Naive thymus-derived CD4-positive, alpha-beta T cell (primary cell): ENCODE measurements around the gene DPT. TPM values are rescaled to one million over a fixed set of nuclear protein-coding genes. Genes with fewer than 3 reads are reported as not detected.

Experiments
- ATAC-seq: fragments of 150-1000 bp; cut with Tn5 transposase; 2 replicates; pipeline ENCODE4 v1.10.0; 2021; ENCODE audit warnings: mild to moderate bottlenecking, moderate library complexity
- CTCF ChIA-PET: fragments of 350-600 bp; sonication (Branson Sonifier 250); formaldehyde crosslinking; loops from one replicate; lab custom pipeline; 2021; ENCODE audit warnings: antibody characterized with exemption; lab: Charles Lee
- POLR2A ChIA-PET: fragments of 350-600 bp; sonication (Branson Sonifier 250); formaldehyde crosslinking; loops from one replicate; lab custom pipeline; 2021; ENCODE audit warnings: antibody characterized with exemption, inconsistent platforms; lab: Charles Lee
- DNase-seq, 9 donors: peaks; one replicate each; pipeline versions ENCODE4 v3.0.0 to v3.0.0-alpha.2; 2020 to 2022; ENCODE audit warnings: mixed read lengths in 1 of 9
- H3K27ac ChIP-seq: one replicate; pipeline ENCODE4 v1.7.0; 2013; ENCODE audit warnings: mild to moderate bottlenecking, low read depth, low read length, moderate library complexity
- H3K27me3 ChIP-seq, 2 donors: one replicate each; pipeline ENCODE4 v1.7.0; 2013; ENCODE audit warnings: low read length in 2 of 2, mild to moderate bottlenecking in 2 of 2, moderate library complexity in 2 of 2; ENCODE audit not compliant: control insufficient read depth in 2 of 2, insufficient read depth in 2 of 2
- H3K36me3 ChIP-seq, 3 experiments: 1 replicate in 2 of 3; 2 replicates in 1 of 3; pipeline ENCODE4 v1.7.0; 2013; ENCODE audit warnings: low read length in 3 of 3, mild to moderate bottlenecking in 3 of 3, moderate library complexity in 1 of 3; ENCODE audit not compliant: insufficient read depth in 3 of 3, control insufficient read depth in 2 of 3
- H3K4me1 ChIP-seq, 2 donors: one replicate each; pipeline ENCODE4 v1.7.0; 2013; ENCODE audit warnings: low read length in 2 of 2, mild to moderate bottlenecking in 2 of 2, moderate library complexity in 1 of 2; ENCODE audit not compliant: control insufficient read depth in 2 of 2, insufficient read depth in 2 of 2
- H3K4me3 ChIP-seq: 2 replicates; pipeline ENCODE4 v1.7.0; 2013; ENCODE audit warnings: mild to moderate bottlenecking, low read length
- H3K9me3 ChIP-seq, 3 experiments: 1 replicate in 2 of 3; 2 replicates in 1 of 3; pipeline ENCODE4 v1.7.0; 2013; ENCODE audit warnings: low read length in 3 of 3; ENCODE audit not compliant: control insufficient read depth in 2 of 3
- H3K27ac Mint-ChIP-seq, 9 donors: one replicate each; pipeline ENCODE4 v1.8.0; 2020 to 2022; ENCODE audit warnings: mixed read lengths in 9 of 9, mild to moderate bottlenecking in 8 of 9, moderate library complexity in 5 of 9, inconsistent platforms in 2 of 9
- H3K27me3 Mint-ChIP-seq, 5 donors: one replicate each; pipeline ENCODE4 v1.8.0; 2021 to 2022; ENCODE audit warnings: mixed read lengths in 5 of 5, mild to moderate bottlenecking in 1 of 5
- H3K36me3 Mint-ChIP-seq, 5 donors: one replicate each; pipeline ENCODE4 v1.8.0; 2020 to 2022; ENCODE audit warnings: mixed read lengths in 5 of 5, mild to moderate bottlenecking in 3 of 5, inconsistent platforms in 1 of 5
- H3K4me1 Mint-ChIP-seq, 7 donors: one replicate each; pipeline ENCODE4 v1.8.0; 2020 to 2022; ENCODE audit warnings: mixed read lengths in 7 of 7, mild to moderate bottlenecking in 3 of 7, inconsistent platforms in 1 of 7
- H3K4me3 Mint-ChIP-seq, 10 donors: one replicate each; pipeline ENCODE4 v1.8.0; 2020 to 2022; ENCODE audit warnings: mild to moderate bottlenecking in 10 of 10, mixed read lengths in 10 of 10, moderate library complexity in 6 of 10, inconsistent platforms in 2 of 10
- H3K9me3 Mint-ChIP-seq, 11 donors: one replicate each; pipeline ENCODE4 v1.8.0; 2020 to 2022; ENCODE audit warnings: mixed read lengths in 11 of 11, mild to moderate bottlenecking in 4 of 11, inconsistent platforms in 1 of 11, moderate library complexity in 1 of 11
- intact Hi-C, 2 donors: fragments of 100-400 bp; cut with micrococcal nuclease; formaldehyde crosslinking; loops; one replicate each; pipeline ENCODE4 v1.15.1; 2023
- polyA plus RNA-seq, 2 donors: library from polyadenylated mRNA; unstranded; fragments of 300-500 nt; fragmentation: Illumina TruSeq; gene quantifications; one replicate each; pipeline ENCODE4 v1.2.3, GENCODE V29; 2021
- total RNA-seq, 6 experiments: library from RNA in 5 of 6; stranded (reverse) in 5 of 6; gene quantifications; 1 replicate in 5 of 6; 2 replicates in 1 of 6; pipeline ENCODE4 v1.2.3 and lab custom pipeline; 2021 to 2026

Gene DPT
- total and polyA plus RNA-seq, 7 experiments from 2014 or later = not detected

GRCh38 chr1:168731244-168731953, 2.4 kb upstream of the DPT start:
- Mint-ChIP-seq H3K4me3 (no peak overlapping the region), H3K27me3 (peaks cover 0 to 27% (median 12%) of the 10 kb centered on the region in 5 donors), H3K27ac (no peak overlapping the region), H3K4me1 (peaks cover 0 to 4% (median 0%) of the 10 kb centered on the region in 7 donors), H3K9me3 (no peaks in the 10 kb centered on the region), H3K36me3 (no peaks in the 10 kb centered on the region)
- intact Hi-C loops = no loop called here
- H3K4me1 ChIP-seq = no peaks in the 10 kb centered on the region
- no peaks in the 10 kb centered on the region for H3K9me3 ChIP-seq
- H3K4me3 ChIP-seq = no peak overlapping the region
- ATAC-seq (no peak), DNase-seq (no peak)
- no peak overlapping the region for H3K27ac ChIP-seq
- CTCF ChIA-PET = no interaction called here
- H3K27me3 ChIP-seq = no peaks in the 10 kb centered on the region
- H3K36me3 ChIP-seq = no peaks in the 10 kb centered on the region
- POLR2A ChIA-PET = no interaction called here

GRCh38 chr1:168729405-168729802, 398 bp upstream of the DPT start:
- Mint-ChIP-seq H3K4me3 (no peak overlapping the region), H3K27me3 (peaks cover 0 to 16% (median 6%) of the 10 kb centered on the region in 5 donors), H3K27ac (no peak overlapping the region), H3K9me3 (no peaks in the 10 kb centered on the region), H3K4me1 (peaks cover 0 to 4% (median 0%) of the 10 kb centered on the region in 7 donors), H3K36me3 (no peaks in the 10 kb centered on the region)
- DNase-seq (no peak), ATAC-seq (no peak)
- CTCF ChIA-PET = no interaction called here
- H3K27me3 ChIP-seq = no peaks in the 10 kb centered on the region
- H3K4me1 ChIP-seq = no peaks in the 10 kb centered on the region
- H3K4me3 ChIP-seq = no peak overlapping the region
- H3K27ac ChIP-seq = no peak overlapping the region
- intact Hi-C loops = no loop called here
- no peaks in the 10 kb centered on the region for H3K9me3 ChIP-seq
- POLR2A ChIA-PET = no interaction called here
- no peaks in the 10 kb centered on the region for H3K36me3 ChIP-seq

GRCh38 chr1:168726719-168727118, 2.3 kb downstream of the DPT start:
- ATAC-seq (no peak), DNase-seq (no peak)
- Histone ChIP-seq H3K27me3 (no peaks in the 10 kb centered on the region), H3K4me1 (no peaks in the 10 kb centered on the region), H3K27ac (no peak overlapping the region), H3K36me3 (no peaks in the 10 kb centered on the region), H3K4me3 (no peak overlapping the region), H3K9me3 (no peaks in the 10 kb centered on the region)
- Mint-ChIP-seq H3K36me3 (no peaks in the 10 kb centered on the region), H3K27me3 (peaks cover 6 to 20% (median 6%) of the 10 kb centered on the region in 5 donors), H3K4me3 (no peak overlapping the region), H3K4me1 (peaks cover 0 to 4% (median 0%) of the 10 kb centered on the region in 7 donors), H3K27ac (no peak overlapping the region), H3K9me3 (no peaks in the 10 kb centered on the region)
- POLR2A ChIA-PET = no interaction called here
- intact Hi-C loops = no loop called here
- CTCF ChIA-PET = no interaction called here

GRCh38 chr1:168726281-168726680, 2.7 kb downstream of the DPT start:
- Mint-ChIP-seq H3K27me3 (peaks cover 6 to 22% (median 8%) of the 10 kb centered on the region in 5 donors), H3K36me3 (no peaks in the 10 kb centered on the region), H3K9me3 (no peaks in the 10 kb centered on the region), H3K4me1 (peaks cover 0 to 4% (median 0%) of the 10 kb centered on the region in 7 donors), H3K27ac (no peak overlapping the region), H3K4me3 (no peak overlapping the region)
- H3K4me1 ChIP-seq = no peaks in the 10 kb centered on the region
- DNase-seq (no peak), ATAC-seq (no peak)
- H3K27me3 ChIP-seq = no peaks in the 10 kb centered on the region
- H3K27ac ChIP-seq = no peak overlapping the region
- no peaks in the 10 kb centered on the region for H3K9me3 ChIP-seq
- no peaks in the 10 kb centered on the region for H3K36me3 ChIP-seq
- CTCF ChIA-PET = no interaction called here
- no peak overlapping the region for H3K4me3 ChIP-seq
- intact Hi-C loops = no loop called here
- POLR2A ChIA-PET = no interaction called here

- Histone ChIP-seq H3K4me3 (no peak overlapping the region), H3K36me3 (no peaks in the 10 kb centered on the region), H3K9me3 (no peaks in the 10 kb centered on the region), H3K4me1 (no peaks in the 10 kb centered on the region), H3K27ac (no peak overlapping the region), H3K27me3 (no peaks in the 10 kb centered on the region)
- peaks cover 0 to 4% (median 0%) of the 10 kb centered on the region in 7 donors for H3K4me1 Mint-ChIP-seq
- ATAC-seq = no peak
- POLR2A ChIA-PET = no interaction called here
- no peak overlapping the region for H3K27ac Mint-ChIP-seq
- H3K9me3 Mint-ChIP-seq = no peaks in the 10 kb centered on the region
- peaks cover 6 to 23% (median 8%) of the 10 kb centered on the region in 5 donors for H3K27me3 Mint-ChIP-seq
- no peaks in the 10 kb centered on the region for H3K36me3 Mint-ChIP-seq
- H3K4me3 Mint-ChIP-seq = no peak overlapping the region
- no peak for DNase-seq
- intact Hi-C loops = no loop called here
- CTCF ChIA-PET = no interaction called here
Measured at GRCh38 chr1:168725831-168726230, 3.2 kb downstream of the DPT start.

GRCh38 chr1:168725060-168725459, 3.9 kb downstream of the DPT start:
- intact Hi-C loops = no loop called here
- H3K4me1 Mint-ChIP-seq = peaks cover 0 to 4% (median 0%) of the 10 kb centered on the region in 7 donors
- no peaks in the 10 kb centered on the region for H3K27me3 ChIP-seq
- no peaks in the 10 kb centered on the region for H3K36me3 Mint-ChIP-seq
- H3K27ac Mint-ChIP-seq = no peak overlapping the region
- DNase-seq (no peak), ATAC-seq (no peak)
- no peak overlapping the region for H3K27ac ChIP-seq
- no peaks in the 10 kb centered on the region for H3K9me3 Mint-ChIP-seq
- ChIA-PET POLR2A (no interaction called here), CTCF (no interaction called here)
- H3K27me3 Mint-ChIP-seq = peaks cover 11 to 25% (median 14%) of the 10 kb centered on the region in 5 donors
- H3K9me3 ChIP-seq = no peaks in the 10 kb centered on the region
- H3K4me3 ChIP-seq = no peak overlapping the region
- no peaks in the 10 kb centered on the region for H3K36me3 ChIP-seq
- no peak overlapping the region for H3K4me3 Mint-ChIP-seq
- no peaks in the 10 kb centered on the region for H3K4me1 ChIP-seq

- ATAC-seq (no peak), DNase-seq (no peak)
- Mint-ChIP-seq H3K27ac (no peak overlapping the region), H3K4me1 (peaks cover 0 to 1% (median 0%) of the 10 kb centered on the region in 7 donors), H3K27me3 (peaks cover 9 to 23% (median 18%) of the 10 kb centered on the region in 5 donors), H3K36me3 (no peaks in the 10 kb centered on the region), H3K4me3 (no peak overlapping the region), H3K9me3 (no peaks in the 10 kb centered on the region)
- no peak overlapping the region for H3K4me3 ChIP-seq
- CTCF ChIA-PET = no interaction called here
- intact Hi-C loops = no loop called here
- H3K9me3 ChIP-seq = no peaks in the 10 kb centered on the region
- POLR2A ChIA-PET = no interaction called here
- H3K27me3 ChIP-seq = no peaks in the 10 kb centered on the region
- H3K36me3 ChIP-seq = no peaks in the 10 kb centered on the region
- no peak overlapping the region for H3K27ac ChIP-seq
- H3K4me1 ChIP-seq = no peaks in the 10 kb centered on the region
Measured at GRCh38 chr1:168723000-168723399, 6.0 kb downstream of the DPT start.
